Measurements from ENCODE around the gene FOXA2.

Gene FOXA2

DNA sequence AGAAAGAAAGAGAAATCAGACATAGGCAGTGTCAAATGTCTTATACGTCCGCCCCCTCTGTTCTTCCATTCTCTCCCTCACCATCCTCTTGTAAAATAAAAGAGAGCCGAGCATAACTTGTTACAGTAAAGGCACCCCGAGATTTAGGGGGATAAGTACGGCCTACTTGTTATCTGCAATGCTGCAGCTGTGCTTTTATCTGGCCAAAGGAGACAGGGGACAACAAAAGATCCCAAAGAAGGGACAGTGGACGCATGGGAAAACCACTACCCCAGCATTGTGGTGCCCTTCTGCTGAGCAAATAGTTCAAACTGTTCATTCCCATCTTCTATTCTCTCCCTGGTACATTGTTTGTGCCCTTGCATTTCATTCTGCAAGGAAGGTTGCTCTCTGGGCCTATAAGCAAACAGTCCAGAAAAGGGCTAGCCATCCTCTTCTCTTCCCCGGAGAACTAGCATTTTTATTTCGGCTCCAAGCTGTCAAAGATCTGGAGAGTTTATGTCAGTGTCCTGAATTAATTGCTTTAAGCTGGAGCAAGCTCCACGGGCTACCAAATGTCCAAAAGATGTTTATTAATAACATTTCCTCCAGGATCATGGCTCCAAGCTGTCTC, 22.3 kb downstream of the FOXA2 start:
- Histone ChIP-seq H3K4me3 (ENCODE audit: low read depth, low read length, poor library complexity, severe bottlenecking) (no peak overlapping the region), H3K9me3 (ENCODE audit: low read length) (no peaks in the 10 kb centered on the region), H3K27ac (ENCODE audit: low read depth, low read length, poor library complexity, severe bottlenecking) (no peak overlapping the region), H3K27me3 (ENCODE audit: insufficient read depth, low read length) (peaks cover 4% of the 10 kb centered on the region; the same call in 1 of the 2 replicates), H3K9ac (ENCODE audit: low read length) (no peak overlapping the region), H3K79me2 (ENCODE audit: insufficient read depth, low read length) (no peaks in the 10 kb centered on the region), H3K4me1 (ENCODE audit: insufficient read depth, low read length, severe bottlenecking) (no peaks in the 10 kb centered on the region), H3K36me3 (ENCODE audit: insufficient read depth, low read length) (no peaks in the 10 kb centered on the region), H3F3A (ENCODE audit: insufficient read depth, low read length) (no peaks in the 10 kb centered on the region), H3K4me2 (ENCODE audit: low read length) (no peak overlapping the region), H3K9me2 (ENCODE audit: low read depth, low read length) (no peaks in the 10 kb centered on the region), H4K20me1 (ENCODE audit: insufficient read depth, low read length) (no peaks in the 10 kb centered on the region), H2AFZ (ENCODE audit: low read length) (no peak overlapping the region)
- TF ChIP-seq, protein P1, sequence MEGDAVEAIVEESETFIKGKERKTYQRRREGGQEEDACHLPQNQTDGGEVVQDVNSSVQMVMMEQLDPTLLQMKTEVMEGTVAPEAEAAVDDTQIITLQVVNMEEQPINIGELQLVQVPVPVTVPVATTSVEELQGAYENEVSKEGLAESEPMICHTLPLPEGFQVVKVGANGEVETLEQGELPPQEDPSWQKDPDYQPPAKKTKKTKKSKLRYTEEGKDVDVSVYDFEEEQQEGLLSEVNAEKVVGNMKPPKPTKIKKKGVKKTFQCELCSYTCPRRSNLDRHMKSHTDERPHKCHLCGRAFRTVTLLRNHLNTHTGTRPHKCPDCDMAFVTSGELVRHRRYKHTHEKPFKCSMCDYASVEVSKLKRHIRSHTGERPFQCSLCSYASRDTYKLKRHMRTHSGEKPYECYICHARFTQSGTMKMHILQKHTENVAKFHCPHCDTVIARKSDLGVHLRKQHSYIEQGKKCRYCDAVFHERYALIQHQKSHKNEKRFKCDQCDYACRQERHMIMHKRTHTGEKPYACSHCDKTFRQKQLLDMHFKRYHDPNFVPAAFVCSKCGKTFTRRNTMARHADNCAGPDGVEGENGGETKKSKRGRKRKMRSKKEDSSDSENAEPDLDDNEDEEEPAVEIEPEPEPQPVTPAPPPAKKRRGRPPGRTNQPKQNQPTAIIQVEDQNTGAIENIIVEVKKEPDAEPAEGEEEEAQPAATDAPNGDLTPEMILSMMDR (IDR thresholded peaks at IDR 0.05; ENCODE audit: low read length) = no peak
- TF ChIP-seq EZH2 (IDR thresholded peaks at IDR 0.05; ENCODE audit: borderline replicate concordance, low read length) = no peak

- H3K4me3 ChIP-seq (ENCODE audit: low read depth, low read length, poor library complexity, severe bottlenecking) = no peak overlapping the region
- H4K20me1 ChIP-seq (ENCODE audit: insufficient read depth, low read length) = no peaks in the 10 kb centered on the region
- no peak overlapping the region for H3K9ac ChIP-seq (ENCODE audit: low read length)
- H3K4me2 ChIP-seq (ENCODE audit: low read length) = no peak overlapping the region
- H3K27ac ChIP-seq (ENCODE audit: low read depth, low read length, poor library complexity, severe bottlenecking) = no peak overlapping the region
- TF ChIP-seq, protein P1 (IDR thresholded peaks at IDR 0.05; ENCODE audit: low read length) = no peak
- no peak for TF ChIP-seq EZH2 (IDR thresholded peaks at IDR 0.05; ENCODE audit: borderline replicate concordance, low read length)
- no peak overlapping the region for H2AFZ ChIP-seq (ENCODE audit: low read length)
- peaks cover 4% of the 10 kb centered on the region; the same call in 1 of the 2 replicates for H3K27me3 ChIP-seq (ENCODE audit: insufficient read depth, low read length)
- H3K79me2 ChIP-seq (ENCODE audit: insufficient read depth, low read length) = no peaks in the 10 kb centered on the region
- H3K9me2 ChIP-seq (ENCODE audit: low read depth, low read length) = no peaks in the 10 kb centered on the region
- no peaks in the 10 kb centered on the region for H3K36me3 ChIP-seq (ENCODE audit: insufficient read depth, low read length)
- H3F3A ChIP-seq (ENCODE audit: insufficient read depth, low read length) = no peaks in the 10 kb centered on the region
- H3K9me3 ChIP-seq (ENCODE audit: low read length) = no peaks in the 10 kb centered on the region
- H3K4me1 ChIP-seq (ENCODE audit: insufficient read depth, low read length, severe bottlenecking) = no peaks in the 10 kb centered on the region
Observed at GRCh38 chr20:22560817-22561216, 23.6 kb downstream of the FOXA2 start.

DNA sequence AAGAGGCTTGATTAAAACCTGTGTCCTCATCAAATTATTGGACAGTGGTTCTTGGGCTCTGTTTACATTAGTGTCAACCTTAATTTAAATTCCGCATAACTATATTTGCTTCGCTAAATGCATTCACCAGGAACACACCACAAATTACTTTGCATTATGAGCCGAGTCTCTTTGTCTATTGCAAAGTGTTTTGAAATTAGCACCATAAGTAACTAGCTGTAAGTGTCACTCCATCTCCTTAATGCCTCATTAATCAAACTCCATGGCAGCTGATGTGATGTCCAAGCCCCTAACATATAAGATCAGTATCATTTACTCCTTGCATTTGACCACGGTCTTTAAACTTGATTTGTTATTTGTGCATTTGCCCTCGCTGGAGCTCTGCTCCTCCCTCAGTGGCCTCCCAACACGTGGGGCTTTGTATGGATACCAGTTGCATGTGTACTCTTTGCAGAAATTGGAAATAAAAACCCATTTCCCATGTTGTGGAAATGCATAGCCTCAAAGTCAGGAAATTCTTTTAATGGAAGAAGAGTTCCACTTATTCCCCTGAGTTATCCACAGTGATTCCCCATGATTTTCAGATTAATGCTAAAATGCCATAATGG, 24.6 kb downstream of the FOXA2 start:
- H3K9me2 ChIP-seq (ENCODE audit: low read depth, low read length) = no peaks in the 10 kb centered on the region
- H3K27ac ChIP-seq (ENCODE audit: low read depth, low read length, poor library complexity, severe bottlenecking) = no peak overlapping the region
- H3K27me3 ChIP-seq (ENCODE audit: insufficient read depth, low read length) = peaks cover 4% of the 10 kb centered on the region; the same call in 1 of the 2 replicates
- H2AFZ ChIP-seq (ENCODE audit: low read length) = no peak overlapping the region
- no peaks in the 10 kb centered on the region for H3F3A ChIP-seq (ENCODE audit: insufficient read depth, low read length)
- no peak overlapping the region for H3K9ac ChIP-seq (ENCODE audit: low read length)
- TF ChIP-seq, protein P1 (IDR thresholded peaks at IDR 0.05; ENCODE audit: low read length) = no peak
- TF ChIP-seq EZH2 (IDR thresholded peaks at IDR 0.05; ENCODE audit: borderline replicate concordance, low read length) = no peak
- no peaks in the 10 kb centered on the region for H3K9me3 ChIP-seq (ENCODE audit: low read length)
- no peaks in the 10 kb centered on the region for H4K20me1 ChIP-seq (ENCODE audit: insufficient read depth, low read length)
- H3K4me2 ChIP-seq (ENCODE audit: low read length) = no peak overlapping the region
- H3K4me1 ChIP-seq (ENCODE audit: insufficient read depth, low read length, severe bottlenecking) = no peaks in the 10 kb centered on the region
- no peaks in the 10 kb centered on the region for H3K79me2 ChIP-seq (ENCODE audit: insufficient read depth, low read length)
- H3K36me3 ChIP-seq (ENCODE audit: insufficient read depth, low read length) = no peaks in the 10 kb centered on the region
- no peak overlapping the region for H3K4me3 ChIP-seq (ENCODE audit: low read depth, low read length, poor library complexity, severe bottlenecking)
